ENCODE data around the gene HAND1.

Gene HAND1

DNA sequence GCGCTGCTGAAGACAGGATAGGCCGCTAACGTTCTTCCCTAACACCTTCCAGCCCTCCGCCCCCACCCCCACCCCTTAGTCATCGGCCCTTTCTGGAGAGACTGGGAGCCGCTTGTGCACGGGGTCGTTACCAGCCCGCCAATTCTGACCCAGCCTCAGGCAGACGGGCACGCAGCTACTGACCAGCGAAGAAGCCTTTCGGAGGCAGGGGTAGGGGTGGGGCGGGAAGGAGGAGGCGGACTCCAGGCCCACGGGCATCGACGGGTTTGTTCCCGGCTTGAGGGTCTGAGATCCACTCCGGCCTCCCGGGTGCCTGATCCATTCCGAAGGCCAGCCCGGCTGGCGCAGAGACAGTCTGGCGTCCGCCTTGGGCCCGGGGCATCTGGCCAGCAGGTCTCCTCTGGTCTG, 729 bp upstream of the HAND1 start:
- no peak for DNase-seq

DNA sequence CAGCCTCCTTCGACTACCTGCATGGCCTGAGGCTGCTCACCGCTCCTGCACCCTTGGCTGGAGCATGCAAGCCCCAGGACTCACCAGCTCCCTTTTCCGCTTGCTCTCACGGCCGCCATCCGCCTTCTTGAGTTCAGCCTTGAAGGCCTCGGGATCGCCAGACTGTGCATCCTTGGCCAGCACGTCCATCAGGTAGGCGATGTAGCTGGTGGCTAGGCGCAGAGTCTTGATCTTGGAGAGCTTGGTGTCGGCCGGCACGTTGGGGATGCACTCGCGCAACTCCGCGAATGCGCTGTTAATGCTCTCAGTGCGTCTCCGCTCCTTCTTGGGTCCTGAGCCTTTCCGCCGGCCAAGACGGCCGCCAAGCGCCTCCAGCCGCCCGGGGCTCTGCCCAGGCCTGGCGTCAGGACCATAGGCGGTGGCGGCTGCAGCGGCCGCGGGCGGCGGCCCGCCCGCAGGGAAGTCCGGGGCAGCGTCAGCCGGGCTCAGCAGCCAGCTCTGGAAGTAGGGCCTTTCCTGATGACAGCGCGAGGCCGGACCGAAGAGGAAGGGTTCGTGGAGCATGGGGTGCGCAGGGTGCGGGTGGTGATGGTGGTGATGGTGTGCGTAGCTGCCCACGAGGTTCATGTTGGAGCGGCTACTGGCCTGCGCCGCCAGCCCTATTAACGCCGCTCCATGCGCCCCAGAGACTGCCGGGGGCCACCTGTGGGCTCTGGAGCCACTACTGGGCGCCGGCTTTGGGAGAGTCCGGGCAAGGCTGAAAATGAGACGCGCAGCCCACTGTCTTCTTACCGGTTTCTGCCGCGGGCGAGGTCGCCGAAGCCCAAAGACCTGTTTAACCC, 424 bp downstream of the HAND1 start:
- peak; percentile 21 for DNase-seq

DNA sequence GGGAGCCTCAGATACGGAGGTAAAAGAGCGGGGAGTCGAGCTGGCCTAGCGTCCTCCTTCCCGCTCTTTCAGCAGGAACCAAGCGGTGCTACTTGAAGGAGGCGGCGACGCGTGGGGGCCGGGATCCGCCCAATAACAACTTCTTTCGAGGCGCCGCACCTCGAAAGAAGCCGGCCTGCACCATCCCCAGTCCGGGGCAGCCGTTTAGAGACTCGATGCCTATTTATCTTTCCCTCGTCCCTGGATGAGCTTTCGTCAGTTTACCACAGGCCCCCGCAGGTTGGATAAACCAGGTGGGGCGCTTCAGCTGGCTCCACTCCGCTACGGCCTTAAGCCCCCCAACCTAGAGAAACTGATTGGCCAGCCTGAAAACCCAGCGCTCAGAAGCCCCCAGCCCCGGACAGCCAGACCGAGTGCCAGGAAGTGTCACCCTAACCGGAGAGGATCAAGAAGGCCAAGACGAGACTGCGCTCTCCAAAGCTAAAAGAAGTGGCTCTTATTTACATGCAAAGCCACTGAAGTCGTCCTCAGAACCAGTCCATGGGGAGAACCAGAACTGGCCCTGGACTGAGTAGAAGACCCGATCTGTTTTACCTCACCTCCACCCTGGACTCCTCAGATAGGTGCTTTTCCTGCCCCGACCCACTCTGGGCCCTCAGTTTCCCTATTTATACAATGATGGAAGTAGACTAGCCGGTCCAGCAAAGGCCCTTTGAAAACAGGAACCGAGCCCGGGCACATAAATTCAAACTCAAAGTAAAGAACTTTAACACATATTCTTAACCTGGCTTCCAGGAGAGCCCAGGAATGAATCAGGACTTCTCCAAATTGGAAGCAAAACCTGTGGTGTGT, 1.4 kb downstream of the HAND1 start:
- DNase-seq: no peak

DNA sequence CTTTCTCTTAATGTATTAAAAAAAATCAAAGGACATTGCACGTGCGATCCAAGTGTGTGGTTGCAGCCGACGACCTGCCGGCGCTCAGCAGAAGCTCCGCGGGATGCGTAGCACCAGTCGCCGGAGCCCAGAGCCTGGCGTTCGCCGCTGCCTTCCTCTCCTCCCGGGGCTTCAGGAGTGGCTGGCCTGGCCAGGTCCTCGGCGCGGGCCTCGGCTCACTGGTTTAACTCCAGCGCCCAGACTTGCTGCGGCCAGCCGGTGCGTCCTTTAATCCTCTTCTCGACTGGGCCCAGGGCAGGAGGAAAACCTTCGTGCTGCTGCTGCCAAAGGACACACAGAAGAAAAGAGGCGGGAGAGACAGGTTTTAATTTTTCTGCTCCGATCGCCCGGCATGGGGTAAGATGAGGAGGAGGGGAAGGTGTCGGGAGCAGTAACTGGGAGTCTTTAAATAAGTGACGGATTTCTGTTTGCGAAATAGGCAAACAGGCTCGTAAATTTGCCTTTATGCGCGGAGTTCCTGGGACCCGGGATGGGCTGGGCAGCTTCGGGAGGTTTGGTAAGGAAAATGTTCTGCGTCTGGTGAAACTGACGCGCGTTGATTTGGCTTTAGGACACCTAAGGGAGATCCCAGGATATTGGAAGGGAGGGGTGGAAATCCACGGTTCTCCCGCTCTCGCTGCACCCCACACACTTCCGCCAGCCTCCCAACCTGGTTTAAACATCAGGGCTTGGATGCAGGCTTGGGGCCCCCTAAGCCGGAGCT, 2.3 kb downstream of the HAND1 start:
- no peak for DNase-seq

DNA sequence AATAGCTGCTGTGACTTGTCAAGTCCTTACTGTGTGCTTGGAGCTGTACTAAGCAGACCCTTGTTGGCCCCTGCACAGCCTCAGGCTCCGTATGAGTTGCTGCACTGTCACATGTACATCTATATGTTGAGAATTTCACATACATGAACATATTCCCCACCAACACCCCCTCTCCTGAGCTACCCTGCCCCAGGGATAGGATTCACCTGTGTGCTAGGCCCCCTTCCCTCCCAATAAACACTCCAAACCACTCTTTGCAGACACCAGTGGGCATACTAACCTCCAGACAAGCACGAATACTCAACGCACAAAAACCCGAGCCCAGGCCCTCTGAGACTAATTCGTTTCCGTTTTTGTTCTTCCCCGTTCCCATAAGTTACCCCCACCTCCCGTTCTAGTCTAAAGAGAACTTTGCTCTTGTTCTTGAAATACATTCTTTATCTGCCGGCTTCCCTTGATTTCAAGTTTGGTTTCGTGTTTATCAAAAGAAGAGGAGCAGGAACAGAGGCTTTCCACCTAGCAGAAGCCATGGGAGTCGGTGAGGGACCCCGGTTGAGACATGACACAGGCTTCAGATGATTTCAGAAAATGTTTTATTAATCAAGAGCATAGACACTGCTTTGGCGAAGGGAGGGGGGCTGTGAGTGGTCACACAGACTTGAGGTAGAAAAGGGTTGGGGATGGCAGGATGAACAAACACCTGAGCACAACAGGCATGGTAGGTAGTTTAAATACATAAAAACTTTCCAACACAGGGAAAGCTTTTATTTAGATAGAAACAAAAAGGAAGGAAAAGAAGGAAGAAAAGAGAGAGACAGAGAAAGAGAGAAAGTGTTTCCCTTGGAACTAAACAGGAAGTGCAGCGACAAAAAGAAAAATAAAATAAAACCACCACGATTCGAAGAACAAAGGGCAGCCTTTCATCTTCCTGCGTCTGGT, 3.4 kb downstream of the HAND1 start:
- no peak for DNase-seq

- no peak for DNase-seq
Measured at GRCh38 chr5:154473581-154474283, 4.3 kb downstream of the HAND1 start.

GRCh38 chr5:154472871-154473580, 5.0 kb downstream of the HAND1 start:
- peak; percentile 27 for DNase-seq

DNA sequence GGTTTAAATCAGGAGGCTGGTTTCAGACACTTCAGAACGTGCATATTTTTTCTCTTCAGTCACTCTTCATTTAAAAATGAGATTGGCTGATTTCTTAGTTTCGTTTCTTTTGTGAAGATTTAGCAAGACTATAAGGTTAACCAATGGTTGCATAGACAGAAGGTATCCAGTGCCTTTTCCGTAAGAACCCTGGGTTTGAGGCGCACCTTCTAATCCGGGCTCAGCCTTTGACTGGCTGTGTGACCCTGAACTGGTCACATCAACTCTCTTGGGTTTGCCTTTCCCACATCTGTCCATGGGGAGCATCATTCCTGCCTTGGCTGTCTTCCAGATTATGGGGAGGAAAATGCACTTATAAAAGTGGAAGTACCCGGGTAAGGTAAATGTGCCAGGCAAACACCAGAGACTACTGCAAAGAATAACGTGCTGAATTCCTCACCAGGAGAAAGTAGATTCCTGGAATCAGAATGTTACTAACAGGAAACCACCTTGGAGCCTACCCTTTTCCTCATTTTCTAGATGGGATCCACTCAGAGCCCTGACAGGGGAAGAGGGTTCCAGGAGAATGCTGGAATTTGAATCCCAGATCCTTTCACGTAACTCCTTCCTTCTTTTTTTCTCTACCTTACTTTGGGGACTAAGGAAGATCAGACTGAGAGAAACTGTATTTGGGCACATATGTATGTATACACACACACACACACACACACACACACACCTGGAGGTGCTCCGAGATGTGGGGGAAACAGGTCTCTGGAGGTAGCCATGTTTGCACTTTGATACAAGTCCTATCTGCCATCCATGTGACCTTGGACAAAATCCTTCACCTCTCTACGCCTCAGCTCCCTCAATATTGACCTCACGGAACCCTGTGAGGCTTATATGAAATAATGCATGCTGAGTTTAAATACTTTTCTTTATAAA, 6.8 kb downstream of the HAND1 start:
- DNase-seq: no peak

DNA sequence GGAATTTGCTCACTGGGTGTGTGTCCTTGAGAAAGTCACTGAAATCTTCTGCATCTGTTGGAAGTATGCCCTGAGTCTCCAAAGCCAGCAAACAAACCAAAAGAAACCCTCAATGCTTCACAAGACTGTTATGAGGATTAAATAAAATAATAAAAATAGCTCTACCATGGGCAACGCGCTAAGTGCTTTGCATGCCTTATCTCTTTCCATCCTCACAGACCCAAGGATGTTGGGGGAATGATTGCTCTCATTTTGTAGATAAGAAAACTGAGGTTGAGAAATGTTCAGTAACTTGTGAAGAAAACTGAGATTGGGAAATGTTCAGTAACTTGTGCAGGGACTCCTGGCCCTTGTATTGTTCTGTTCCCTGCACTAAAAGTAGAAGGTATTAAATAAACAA, 7.9 kb downstream of the HAND1 start:
- DNase-seq: no peak

DNA sequence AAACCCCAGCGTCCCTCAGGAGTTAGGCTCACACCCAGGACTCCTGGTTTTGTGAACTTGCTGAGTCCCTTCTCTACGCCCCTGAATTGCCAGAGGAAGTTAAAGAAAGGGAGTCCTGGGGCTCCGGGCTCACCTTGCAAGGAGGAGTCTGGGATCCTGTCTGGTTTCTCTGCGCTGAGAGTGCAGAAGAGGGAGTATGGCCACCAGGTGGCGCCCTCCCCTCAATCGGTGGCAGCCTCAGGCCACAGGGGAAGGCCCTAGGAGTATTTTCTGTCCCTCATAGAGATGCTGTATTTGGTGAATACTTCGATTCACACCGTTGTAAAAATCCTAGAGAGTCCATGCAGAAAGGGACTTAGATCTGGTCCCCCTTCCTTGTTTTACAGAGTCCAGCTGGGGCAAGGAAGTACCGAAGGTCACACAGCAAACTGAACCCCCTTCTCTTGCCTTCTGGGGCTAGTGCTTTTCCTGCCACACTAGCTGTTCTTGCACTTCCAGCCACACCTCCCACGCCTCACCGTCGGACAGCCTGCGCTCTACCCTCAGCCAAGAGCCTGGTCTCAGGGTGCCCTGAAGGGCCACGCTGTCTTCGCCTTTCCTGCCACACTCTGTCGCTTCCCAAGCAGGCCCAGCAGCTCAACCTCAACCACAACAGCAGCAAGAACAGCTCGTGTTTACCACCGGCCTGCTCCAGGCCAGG, 10.2 kb downstream of the HAND1 start:
- DNase-seq: peak; percentile 58

GRCh38 chr5:154466671-154467070, 11.4 kb downstream of the HAND1 start:
- DNase-seq: no peak

- DNase-seq: no peak
Measured at GRCh38 chr5:154466147-154466546, 11.9 kb downstream of the HAND1 start.

DNA sequence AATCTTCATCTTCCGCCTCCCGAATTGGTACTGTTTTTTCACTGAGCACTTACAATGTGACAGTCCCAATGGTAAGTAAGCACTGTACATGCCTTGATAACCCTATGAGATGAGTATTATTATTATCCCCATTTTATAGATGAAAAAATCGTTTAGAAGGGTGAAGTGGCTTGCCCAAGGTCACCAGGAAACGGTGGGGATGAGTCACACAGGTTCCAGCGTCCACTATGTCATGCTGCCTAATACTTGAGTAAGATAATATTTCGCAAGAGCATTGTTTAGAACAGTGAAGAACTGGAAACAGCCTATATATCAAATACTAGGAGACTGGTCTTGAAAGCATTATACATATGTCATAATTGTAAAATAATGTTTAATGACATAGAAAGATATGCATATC, 12.9 kb downstream of the HAND1 start:
- peak; percentile 20 for DNase-seq

GRCh38 chr5:154464438-154464837, 13.6 kb downstream of the HAND1 start:
- DNase-seq: no peak

DNA sequence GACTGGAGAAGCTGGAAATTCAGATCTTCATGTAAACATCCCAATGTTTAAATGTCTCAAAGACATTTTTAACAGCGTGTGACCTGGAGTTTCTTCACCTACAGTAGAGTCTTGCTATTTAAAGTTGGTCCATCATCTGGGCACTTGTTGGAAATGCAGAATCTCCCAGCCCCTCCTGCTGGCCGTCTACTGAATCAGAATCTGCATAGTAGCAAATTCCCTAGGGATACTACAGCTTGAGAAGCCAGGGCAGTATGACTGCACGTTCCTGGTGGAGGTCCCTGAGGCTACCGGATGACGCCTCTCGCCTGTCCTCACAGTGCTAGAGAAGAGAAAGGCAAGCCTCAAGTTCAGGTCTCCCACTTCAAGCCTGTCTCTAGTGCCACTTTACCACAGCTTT, 16.5 kb downstream of the HAND1 start:
- DNase-seq: peak; percentile 60

DNA sequence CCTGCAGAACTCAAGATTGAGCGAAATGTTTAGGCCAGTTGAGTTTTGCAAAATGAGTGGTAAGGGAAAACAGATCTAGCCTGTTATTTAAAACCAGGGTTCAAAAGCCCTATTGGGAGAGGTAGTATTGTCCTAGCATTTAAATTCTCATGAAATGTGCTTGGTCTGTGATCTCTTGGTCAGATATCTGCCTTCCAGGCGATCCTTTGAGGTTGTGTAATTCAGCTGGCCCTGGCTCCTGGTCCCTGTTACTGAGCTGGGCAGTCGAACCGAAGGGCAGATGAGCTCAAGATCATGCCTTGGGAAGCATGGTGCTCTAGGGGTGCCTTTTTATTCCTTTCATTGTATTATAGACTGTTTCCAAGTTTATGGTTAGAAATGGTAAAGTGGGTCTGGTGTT, 17.9 kb downstream of the HAND1 start:
- no peak for DNase-seq

DNA sequence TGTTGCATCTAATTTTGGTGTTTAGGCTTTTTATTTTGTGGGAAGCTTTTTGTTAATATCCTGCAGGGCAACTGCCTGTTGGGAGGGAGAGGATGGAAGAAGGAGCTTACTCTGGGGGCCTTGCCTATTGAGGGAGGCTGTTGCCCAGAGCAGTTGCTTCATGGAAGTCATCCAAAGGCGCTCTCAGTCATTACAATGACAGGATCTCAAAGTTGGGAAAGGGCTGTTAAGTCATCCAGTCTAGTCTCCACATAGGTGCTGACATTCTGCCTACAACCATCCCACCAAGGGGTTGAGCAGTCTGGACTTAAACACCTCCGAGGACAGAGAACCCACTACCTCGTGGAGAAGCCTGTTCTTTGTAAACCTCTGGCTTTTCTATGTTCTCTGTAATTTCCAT, 19.0 kb downstream of the HAND1 start:
- DNase-seq: no peak

GRCh38 chr5:154456540-154456939, 21.5 kb downstream of the HAND1 start:
- DNase-seq: no peak

- DNase-seq: no peak
Measured at GRCh38 chr5:154455585-154455984, 22.4 kb downstream of the HAND1 start.

Measured in fibroblast of skin of back (primary cell).